Stimulated activated CD8-positive, alpha-beta memory T cell treated with anti-CD3 and anti-CD28 coated beads, Interleukin-7, amount 100 ng/mL, for 24 hours (primary cell): ENCODE data around the gene PQBP1.
A peak's percentile ranks its signal among the peaks of the same experiment; 100 is the strongest.
"Not testable (repeated sequence)": the region's sequence is repeated elsewhere in the genome, so short reads cannot be mapped to it uniquely, and the experiment has no call there.

Source experiments
- DNase-seq: peaks from one replicate; pipeline ENCODE4 v3.0.0-alpha.2; 2020; ENCODE audit warnings: low read depth

The PQBP1 gene

GRCh38 chrX:48897625-48898306 is at the start of gene PQBP1, which contains the start of gene TIMM17B:
PQBP1 (plus strand) TSS chrX:48897930; CDS start chrX:48898510, 580 bp downstream.
TIMM17B (minus strand) TSS chrX:48897768; CDS start chrX:48897749, 19 bp downstream.
- peak; percentile 67 for DNase-seq

GRCh38 chrX:48848847-48849246 is 48.9 kb upstream of the PQBP1 start:
- no peak for DNase-seq

DNA sequence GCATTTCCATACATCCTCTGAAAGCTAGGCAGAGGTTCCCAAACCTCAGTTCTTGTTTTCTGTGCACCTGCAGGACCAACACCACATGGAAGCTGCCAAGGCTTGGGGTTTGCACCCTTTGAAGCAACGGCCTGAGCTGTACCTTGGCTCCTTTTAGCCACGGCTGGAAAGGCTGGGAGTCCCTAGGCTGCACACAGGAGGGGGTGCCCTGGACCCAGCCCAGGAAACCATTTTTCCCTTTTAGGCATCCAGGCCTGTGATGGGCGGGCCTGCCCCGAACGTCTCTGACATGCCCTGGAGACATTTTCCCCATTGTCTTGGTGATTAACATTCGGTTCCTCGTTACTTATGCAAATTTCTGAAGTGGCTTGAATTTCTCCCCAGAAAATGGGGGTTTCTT is 44.9 kb upstream of the PQBP1 start:
- no peak for DNase-seq

- DNase-seq = not testable (repeated sequence)
Observed at GRCh38 chrX:48853494-48853893, 44.2 kb upstream of the PQBP1 start.

DNA sequence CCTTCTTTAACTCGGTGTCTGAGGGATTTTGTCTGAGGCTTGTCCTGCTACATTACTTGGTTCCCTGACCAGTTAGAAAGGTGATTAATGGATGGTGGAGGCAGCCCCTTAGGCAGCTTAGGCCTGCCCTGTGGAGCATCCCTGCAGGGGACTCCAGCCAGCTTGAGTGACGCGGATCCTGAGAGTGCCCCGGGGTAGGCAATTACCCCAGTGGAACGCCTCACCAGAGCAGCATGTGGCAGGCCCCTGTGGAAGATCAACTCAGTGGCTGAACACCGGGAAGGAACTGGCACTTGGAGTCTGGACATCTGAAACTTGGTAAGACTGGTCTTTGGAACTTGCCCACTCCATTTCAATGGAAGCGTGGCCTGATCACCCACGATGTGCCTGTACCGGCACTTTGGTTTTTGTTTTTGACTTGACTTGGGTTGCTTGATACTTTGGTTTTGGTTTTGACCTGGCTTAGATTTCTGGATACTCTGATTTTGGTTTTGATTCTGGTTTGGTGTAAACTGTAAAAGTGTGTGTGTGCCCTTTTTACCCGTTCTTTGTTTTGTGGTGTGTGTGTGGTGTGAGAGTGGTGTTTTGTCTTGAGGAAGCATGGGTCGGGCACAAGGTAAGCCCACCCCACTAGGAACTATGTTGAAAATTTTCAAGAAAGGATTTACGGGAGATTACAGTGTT is 43.5 kb upstream of the PQBP1 start:
- DNase-seq = not testable (repeated sequence)

DNA sequence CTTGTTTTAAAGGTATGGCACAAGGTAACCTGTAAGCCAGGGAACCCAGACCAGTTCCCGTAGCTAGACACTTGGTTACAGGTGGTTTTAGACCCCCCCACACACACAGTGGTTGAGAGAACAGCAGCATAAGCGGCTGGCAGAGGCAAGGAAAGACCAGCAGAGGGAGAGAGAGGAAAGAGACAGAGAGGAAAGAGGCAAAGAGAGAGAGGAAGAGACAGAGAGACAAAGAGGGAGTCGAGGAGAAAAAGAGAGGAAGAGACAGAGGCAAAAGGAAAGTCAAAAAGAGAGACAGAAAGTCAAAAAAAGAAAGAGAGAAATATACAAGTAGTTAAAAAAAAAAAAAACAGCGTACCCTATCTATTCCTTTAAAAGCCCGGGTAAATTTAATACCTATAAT is 42.8 kb upstream of the PQBP1 start:
- no peak for DNase-seq

DNA sequence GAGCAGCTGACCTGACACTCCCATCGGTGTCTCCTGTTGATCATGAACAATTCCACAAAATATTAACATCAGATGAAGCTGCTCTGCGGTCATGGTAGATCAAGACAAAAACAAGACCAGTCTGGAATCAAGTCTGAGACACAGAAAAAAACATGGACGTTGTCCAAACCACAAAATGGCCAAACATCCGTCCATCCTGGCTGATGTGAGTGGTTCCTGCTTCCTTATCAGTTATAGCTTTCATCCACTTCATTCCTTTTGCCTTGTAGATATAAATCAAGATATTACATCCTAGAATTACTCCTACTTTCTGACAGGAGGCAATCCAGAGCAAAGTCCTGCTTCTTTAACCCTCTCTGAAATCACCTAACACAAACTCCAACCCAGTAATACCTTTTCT is 33.5 kb upstream of the PQBP1 start:
- no peak for DNase-seq

DNA sequence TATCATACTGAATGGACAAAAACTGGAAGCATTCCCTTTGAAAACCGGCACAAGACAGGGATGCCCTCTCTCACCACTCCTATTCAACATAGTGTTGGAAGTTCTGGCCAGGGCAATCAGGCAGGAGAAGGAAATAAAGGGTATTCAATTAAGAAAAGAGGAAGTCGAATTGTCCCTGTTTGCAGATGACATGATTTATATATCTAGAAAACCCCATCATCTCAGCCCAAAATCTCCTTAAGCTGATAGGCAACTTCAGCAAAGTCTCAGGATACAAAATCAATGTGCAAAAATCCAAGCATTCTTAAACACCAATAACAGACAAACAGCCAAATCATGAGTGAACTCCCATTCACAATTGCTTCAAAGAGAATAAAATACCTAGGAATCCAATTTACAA is 25.7 kb upstream of the PQBP1 start:
- not testable (repeated sequence) for DNase-seq

GRCh38 chrX:48876944-48877343 is 20.8 kb upstream of the PQBP1 start:
- DNase-seq = not testable (repeated sequence)

DNA sequence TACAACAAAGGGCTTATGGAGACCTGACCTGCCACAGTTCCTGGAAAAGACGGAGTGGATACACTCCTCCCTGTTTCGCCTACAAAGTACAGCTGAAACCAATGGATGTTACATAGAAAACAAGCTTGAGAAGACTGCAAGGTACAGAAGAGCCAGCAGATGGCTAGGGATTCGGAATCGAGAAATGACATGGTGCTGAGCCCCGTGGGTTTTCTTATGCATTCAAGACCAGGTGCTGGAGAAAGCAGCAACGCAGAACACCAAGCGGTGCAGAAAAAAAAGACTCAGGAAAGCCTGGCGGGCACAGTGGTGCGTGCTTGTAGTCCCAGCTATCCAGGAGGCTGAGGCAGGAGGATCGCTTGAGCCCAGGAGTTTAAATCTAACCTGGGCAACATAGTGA is 14.0 kb upstream of the PQBP1 start:
- no peak for DNase-seq

GRCh38 chrX:48886586-48886985 is 11.1 kb upstream of the PQBP1 start:
- DNase-seq = not testable (repeated sequence)

- DNase-seq = no peak
Observed at GRCh38 chrX:48890296-48890925, 7.3 kb upstream of the PQBP1 start.

GRCh38 chrX:48890934-48891401 is 6.8 kb upstream of the PQBP1 start:
- DNase-seq = no peak

DNA sequence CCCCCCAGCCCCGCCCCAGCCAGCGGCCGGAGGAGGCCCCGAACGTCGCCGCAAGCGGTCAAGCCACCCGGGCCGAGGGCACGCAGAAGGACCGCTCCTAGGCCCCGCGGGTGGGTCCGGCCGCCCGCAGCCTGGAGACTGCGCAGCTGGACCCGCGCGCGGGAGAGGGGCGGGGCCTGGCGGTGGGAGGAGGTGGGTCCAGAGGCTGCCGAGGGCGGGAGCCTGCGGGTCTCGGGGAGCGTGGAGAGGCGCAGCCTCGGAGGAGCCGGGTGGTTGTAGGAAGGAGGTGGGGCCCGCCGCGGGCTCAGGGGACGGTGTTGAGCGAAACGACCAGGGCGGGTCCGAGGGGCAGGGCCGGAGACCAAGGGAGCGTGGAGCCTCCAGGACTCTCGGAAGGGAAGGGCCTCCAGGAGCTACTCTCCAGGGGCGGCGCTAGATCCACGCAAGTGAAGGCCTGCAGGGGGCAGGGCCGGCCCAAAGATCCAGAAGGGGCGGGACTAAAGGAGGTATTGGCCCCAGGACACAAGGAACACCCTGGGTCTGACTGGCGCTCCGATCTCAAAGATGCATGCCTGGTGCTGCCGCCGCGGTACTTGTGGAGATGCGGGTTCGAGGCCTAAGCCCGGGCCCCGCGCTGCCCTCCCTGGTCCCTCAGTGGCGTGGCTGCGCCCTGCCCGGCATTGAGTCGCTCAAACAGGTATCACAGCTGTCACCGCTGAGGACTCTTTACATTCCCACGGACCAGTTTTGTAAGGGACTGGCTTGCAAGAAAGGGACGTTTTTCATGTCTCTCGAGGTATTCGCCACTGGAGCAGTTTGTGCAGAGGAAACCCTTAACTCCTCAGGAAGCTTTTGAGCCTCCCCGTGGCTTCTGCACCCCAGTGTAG is 6.1 kb upstream of the PQBP1 start:
- peak; percentile 37 for DNase-seq

DNA sequence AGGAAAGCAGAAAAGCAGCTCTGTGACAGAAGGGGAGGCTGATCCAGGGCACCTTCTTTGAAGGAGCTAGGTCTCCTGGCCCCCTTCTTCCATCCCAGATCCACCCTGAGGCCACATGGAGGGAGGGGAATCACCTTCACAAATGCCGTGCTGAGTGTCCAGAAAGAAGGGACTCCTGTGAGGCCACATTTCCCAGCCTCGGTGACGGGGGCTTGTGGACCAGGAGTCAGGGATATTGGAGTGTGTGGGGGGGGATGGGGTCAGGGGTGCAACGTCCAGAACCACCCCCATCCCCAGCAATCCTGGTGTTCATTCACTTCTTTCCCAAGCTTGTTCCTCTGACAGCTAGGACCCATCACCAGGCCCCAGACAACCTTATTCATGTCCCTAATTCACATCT is 4.8 kb upstream of the PQBP1 start:
- DNase-seq = no peak

GRCh38 chrX:48893556-48894348 is 4.0 kb upstream of the PQBP1 start:
- no peak for DNase-seq

- DNase-seq = no peak
Observed at GRCh38 chrX:48894891-48895290, 2.8 kb upstream of the PQBP1 start.

DNA sequence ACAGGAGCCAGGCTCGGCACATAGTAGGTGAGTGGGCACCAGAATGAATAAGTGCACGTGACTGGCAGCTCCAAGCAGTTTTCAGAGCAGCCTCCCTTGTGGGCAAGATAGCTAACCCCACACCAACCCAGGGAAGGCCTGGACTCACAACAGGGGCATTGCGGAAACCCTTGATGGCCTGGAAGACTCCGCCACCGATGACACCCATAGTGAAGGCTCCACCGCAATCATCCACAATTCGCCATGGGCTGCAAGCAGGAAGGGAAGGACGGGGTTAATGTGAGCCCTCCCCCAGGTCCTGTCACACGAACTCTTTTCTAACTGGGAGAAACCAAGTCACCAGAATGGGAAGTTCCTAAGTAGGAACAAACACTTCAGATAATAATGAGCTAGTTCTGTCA is 1.1 kb upstream of the PQBP1 start:
- DNase-seq = no peak

DNA sequence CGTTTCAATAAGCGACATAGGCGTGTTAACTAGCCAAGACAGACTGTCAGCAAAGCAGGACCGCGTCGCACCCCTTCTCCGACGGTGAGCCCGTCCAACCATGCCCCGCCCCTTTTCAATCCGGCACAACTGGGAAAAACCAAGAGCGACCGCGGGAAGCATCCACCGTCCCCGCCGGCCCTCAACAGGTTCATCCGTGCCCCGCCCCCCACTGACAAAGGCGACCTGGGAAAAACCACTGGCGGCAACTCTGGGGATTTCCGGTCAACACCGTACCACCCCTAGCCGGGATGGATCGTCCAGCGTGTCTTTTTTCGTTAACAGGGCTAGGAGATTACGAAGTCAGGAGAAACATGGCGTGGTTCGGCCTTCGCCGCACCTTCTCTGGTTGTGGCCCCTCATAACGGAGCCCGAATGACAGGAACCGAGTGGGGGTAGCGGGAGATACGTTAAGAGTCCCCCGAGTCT is 539 bp upstream of the PQBP1 start:
- no peak for DNase-seq

GRCh38 chrX:48899078-48899410 is 1.3 kb downstream of the PQBP1 start:
- no peak for DNase-seq

DNA sequence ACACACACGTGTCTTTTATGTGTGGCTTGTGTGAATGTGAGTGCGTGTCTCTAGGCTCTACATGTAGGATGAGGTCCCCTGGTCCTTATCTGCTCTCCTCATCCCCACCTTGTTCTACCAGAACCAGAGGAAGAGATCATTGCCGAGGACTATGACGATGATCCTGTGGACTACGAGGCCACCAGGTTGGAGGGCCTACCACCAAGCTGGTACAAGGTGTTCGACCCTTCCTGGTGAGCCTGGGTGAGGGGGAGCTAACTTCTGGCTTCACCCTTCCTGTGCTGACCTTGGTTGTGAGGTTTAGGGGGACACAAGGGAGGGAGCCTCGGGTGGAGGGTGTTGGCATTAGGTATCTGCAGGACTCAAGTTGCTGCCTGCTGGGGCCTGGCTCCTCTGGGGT is 3.3 kb downstream of the PQBP1 start:
- no peak for DNase-seq
